ENCODE measurements around the gene CBX8.
"Not testable (repeated sequence)": the region's sequence is repeated elsewhere in the genome, so short reads cannot be mapped to it uniquely, and the experiment has no call there.

CBX8 gene

GRCh38 chr17:79777120-79777893 lies 19.6 kb downstream of the CBX8 start:
- DNase-seq, result peak; percentile 66

- no peak for DNase-seq
Measured at GRCh38 chr17:79776376-79777119, 20.3 kb downstream of the CBX8 start.

GRCh38 chr17:79775632-79776031 lies 21.2 kb downstream of the CBX8 start:
- DNase-seq, result no peak

GRCh38 chr17:79774561-79774975 lies 22.3 kb downstream of the CBX8 start:
- DNase-seq, result no peak

DNA sequence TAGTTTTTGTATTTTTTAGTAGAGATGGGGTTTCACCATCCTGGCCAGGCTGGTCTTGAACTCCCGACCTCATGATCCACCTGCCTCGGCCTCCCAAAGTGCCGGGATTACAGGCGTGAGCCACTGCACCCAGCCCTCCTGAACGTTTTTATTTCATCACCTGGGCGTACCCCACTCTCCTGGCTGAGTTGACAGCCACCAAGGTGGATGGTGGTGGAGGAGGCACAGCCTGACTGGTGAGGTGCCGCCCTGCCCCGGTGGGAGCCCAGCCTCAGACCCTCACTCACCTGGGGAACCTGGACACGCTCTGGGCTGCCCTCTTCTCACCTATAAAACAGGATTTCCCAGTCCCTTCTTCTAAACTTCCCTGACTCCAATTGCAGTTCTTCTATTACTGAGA lies 24.2 kb downstream of the CBX8 start:
- not testable (repeated sequence) for DNase-seq

GRCh38 chr17:79771276-79771675 lies 25.6 kb downstream of the CBX8 start:
- no peak for DNase-seq

DNA sequence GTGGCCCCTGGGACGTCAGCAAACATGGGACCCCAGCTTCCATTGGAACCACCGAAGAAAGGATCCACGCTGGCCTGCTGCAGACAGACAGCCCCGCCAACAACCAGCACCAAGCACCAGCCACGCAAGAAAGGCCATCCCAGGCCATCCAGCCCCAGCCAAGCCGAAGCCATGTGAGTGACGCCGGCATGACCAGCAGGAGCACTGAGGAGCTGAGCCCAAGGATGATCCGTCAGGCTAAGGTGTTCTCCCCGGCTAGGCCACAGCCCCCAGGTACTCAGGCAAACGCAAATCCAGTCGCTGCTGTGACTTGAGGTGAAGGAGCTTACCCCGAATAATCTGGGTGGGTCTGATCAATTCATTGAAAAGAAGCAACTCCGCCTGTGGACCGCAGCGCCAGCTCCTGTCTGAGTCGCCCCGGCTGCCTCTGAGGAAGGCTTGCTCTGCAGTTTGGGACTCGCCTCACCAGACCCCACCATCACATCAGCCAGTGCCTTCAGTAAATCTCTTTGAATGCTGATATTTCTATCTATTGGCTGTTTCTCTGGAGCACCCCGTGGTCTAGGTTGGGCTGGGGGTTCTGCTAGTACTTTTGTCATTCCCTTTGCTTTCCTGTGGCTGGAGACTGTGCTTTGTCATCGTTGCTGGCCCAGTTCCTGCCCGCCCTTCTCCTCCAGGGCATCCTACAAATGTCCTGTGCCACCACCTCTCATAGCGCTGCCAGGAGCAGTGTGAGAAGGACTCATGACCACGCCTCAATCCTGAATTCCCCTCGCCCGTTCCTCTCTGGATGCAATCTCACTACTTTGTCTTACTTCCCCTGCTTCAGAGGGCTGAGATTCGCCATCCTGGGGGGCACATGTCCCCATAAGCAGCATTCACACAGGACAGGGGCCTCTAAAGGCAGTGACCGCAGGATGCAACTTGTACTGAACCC lies 27.0 kb downstream of the CBX8 start:
- DNase-seq, result no peak

DNA sequence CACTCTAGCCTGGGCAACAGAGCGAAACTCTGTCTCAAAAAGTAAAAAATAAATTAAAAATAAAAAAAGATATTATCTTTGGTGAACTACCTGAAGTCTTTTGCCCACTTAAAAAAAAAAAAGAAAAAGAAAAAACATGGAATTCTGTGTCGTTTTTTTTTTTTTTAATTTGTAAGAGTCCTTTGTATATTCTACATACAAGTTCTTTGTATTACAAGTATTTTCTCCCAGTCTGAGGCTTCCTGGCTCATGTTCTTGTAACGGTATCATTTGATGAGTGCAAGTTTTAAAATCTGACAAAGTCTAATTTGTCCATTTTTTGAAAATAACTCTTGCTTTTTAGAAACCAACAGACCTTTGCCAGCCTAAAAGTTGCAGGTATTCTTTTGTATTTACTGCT lies 31.2 kb downstream of the CBX8 start:
- DNase-seq, result no peak

- DNase-seq, result no peak
Measured at GRCh38 chr17:79761894-79762589, 34.8 kb downstream of the CBX8 start.

GRCh38 chr17:79760197-79760906 lies 36.5 kb downstream of the CBX8 start:
- DNase-seq, result no peak

DNA sequence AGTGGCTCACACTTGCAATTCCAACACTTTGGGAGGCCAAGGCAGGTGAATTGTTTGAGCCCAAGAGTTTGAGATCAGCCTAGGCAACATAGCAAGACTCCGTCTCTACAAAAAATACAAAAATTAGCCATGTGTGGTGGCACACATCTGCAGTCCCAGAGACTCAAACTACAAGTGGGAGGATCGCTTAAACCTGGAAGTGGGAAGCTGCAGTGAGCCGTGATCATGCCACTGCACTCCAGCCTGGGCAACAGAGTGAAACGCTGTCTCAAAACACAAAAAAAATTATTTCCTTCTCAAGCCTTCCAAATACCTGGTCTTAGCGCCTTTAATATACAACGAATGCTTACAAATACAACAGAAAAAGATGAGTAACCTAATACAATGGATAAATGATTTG lies 38.6 kb downstream of the CBX8 start:
- DNase-seq, result no peak

GRCh38 chr17:79757140-79757745 lies 39.6 kb downstream of the CBX8 start:
- DNase-seq, result no peak

DNA sequence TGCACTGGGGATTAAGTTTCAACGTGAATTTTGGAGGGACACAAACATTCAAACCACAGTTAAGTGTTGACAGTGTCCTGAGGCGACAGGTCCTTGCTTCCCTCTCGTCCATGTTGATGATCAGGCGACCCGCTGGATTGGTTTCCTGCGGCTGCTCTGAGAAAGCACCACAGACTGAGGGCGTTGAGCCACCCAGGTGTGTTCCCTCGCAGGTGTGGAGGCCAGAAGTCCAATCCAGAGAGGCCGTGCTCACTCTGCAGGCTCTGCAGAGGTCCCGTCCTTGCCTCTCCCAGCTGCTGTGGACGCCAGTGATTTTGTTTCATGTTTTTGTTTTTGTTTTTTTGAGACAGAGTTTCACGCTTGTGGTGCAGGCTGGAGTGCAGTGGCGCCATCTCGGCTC lies 41.3 kb downstream of the CBX8 start:
- no peak for DNase-seq

- not testable (repeated sequence) for DNase-seq
Measured at GRCh38 chr17:79754903-79755302, 42.0 kb downstream of the CBX8 start.

DNA sequence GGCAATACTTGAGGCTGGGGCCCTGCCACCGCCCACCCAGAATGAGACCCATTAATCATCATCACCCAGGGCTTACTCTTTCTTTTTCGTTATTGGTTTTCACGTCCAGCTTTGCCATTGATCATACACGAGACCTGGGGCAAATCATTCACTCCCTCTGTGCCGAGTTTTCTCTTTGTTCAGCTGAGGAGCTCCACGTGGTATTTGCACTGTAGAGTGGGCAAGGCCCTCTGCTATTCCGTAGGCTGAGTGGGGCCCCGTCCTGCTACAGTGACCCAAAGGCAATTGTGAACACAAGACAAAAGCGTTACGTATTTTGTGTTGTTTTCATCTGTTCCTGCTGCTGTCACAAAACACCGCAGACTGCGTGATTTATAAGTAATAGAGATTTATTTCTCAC lies 42.5 kb downstream of the CBX8 start:
- no peak for DNase-seq

- DNase-seq, result no peak
Measured at GRCh38 chr17:79752175-79752574, 44.7 kb downstream of the CBX8 start.

- DNase-seq, result no peak
Measured at GRCh38 chr17:79750650-79751545, 46.0 kb downstream of the CBX8 start.

DNA sequence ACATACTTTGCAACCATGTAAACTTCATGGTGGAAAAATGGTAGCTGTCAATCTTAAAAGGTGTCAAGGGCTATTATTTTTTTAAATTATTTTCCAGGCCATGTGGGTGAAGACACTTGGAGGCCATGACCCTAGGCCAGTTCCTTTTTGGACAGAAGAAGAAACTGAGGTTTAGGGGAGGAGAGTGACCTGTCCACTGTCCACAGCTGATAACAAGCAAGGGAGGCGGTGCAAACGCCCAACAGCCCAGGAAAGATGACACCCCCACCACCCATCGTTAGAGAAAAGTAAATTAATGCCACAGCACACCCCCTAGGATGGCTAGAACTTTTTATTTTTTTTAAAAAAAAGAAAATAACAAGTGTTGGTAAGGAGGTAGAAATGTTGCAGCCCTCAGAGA lies 46.9 kb downstream of the CBX8 start:
- DNase-seq, result no peak

GRCh38 chr17:79749156-79749815 lies 47.6 kb downstream of the CBX8 start:
- DNase-seq, result peak; percentile 58

All from HCEC 1CT (cell line).